ENCODE measurements around the gene NECTIN4. TPM values are rescaled to one million over a fixed set of nuclear protein-coding genes. Genes with fewer than 3 reads are reported as not detected.

Gene NECTIN4
- total and polyA plus RNA-seq, 2 of the 13 experiments (the other 11 are each of a cell fraction or from before 2014, with no cell fraction given): 5.9 to 12.4 TPM

DNA sequence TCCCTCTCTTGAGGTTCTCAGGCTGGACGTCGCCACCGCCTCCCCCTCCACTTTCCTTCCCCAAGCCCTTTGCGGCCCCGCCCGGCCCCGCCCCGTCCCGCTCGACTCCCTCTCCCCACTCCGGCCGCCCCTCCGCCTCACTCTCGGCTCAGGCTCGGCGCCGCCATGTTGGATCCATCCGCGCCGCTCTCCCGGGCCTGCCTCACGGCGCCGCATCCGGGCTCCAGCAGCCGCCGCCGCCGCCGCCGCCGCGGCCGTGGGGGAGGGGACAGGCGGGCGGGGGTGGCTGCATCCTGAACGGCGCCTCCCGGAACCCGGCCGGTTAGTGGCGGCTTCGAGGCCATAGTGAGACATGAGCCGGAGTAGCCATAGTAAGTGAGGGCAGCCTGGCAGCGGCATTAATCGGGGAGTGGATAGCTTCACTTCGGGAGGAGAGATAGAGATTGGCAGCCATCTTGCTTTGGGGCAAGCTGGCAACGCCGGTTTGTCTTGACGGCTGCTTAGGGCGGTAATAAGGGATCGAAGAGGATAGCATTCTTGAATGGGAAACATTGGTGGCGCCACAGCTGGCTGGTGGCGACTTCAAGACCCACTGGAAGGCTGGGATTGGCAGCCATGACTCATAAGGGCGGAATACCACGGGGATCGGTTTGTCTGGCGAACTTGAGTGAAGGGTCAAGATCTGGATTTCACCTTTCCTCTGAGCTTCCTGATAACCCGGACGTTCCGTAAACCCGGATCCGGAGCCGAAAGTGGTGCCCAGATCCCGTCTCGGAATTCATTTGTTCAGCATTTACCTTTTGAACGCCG, 43.3 kb upstream of the NECTIN4 start, which contains the start of gene DEDD (continued):
- TF ChIP-seq, protein P1, sequence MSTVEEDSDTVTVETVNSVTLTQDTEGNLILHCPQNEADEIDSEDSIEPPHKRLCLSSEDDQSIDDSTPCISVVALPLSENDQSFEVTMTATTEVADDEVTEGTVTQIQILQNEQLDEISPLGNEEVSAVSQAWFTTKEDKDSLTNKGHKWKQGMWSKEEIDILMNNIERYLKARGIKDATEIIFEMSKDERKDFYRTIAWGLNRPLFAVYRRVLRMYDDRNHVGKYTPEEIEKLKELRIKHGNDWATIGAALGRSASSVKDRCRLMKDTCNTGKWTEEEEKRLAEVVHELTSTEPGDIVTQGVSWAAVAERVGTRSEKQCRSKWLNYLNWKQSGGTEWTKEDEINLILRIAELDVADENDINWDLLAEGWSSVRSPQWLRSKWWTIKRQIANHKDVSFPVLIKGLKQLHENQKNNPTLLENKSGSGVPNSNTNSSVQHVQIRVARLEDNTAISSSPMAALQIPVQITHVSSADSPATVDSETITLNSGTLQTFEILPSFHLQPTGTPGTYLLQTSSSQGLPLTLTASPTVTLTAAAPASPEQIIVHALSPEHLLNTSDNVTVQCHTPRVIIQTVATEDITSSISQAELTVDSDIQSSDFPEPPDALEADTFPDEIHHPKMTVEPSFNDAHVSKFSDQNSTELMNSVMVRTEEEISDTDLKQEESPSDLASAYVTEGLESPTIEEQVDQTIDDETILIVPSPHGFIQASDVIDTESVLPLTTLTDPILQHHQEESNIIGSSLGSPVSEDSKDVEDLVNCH (CRISPR knock-in tag; IDR thresholded peaks at IDR 0.05): no peak
- TF ChIP-seq ZMYM4 (CRISPR knock-in tag; IDR thresholded peaks at IDR 0.05) (no peak), ZSCAN29 (CRISPR knock-in tag; conservative IDR thresholded peaks at IDR 0.05) (peak; percentile 88; the same call in 1 of the 2 replicates), HCFC1 (IDR thresholded peaks at IDR 0.05; ENCODE audit: low read depth, low read length) (peak; percentile 81), CBX1 (IDR thresholded peaks at IDR 0.05; ENCODE audit: low read depth) (no peak), MIER3 (CRISPR knock-in tag; IDR thresholded peaks at IDR 0.05; ENCODE audit: borderline replicate concordance) (peak; percentile 62; the same call in 1 of the 2 replicates), ZSCAN9 (CRISPR knock-in tag; IDR thresholded peaks at IDR 0.05; ENCODE audit: borderline replicate concordance) (no peak), ZNF530 (CRISPR knock-in tag; IDR thresholded peaks at IDR 0.05; ENCODE audit: low read depth) (no peak), BRD4 (CRISPR knock-in tag; IDR thresholded peaks at IDR 0.05) (0 out of 2 replicates have a peak, but pooled peaks have one; percentile 36), ZMAT3 (CRISPR knock-in tag; conservative IDR thresholded peaks at IDR 0.05) (no peak), EEA1 (CRISPR knock-in tag; IDR thresholded peaks at IDR 0.05; ENCODE audit: borderline replicate concordance) (no peak; the same call in 1 of the 2 replicates), RBAK (CRISPR knock-in tag; IDR thresholded peaks at IDR 0.05) (no peak), NRL (CRISPR knock-in tag; IDR thresholded peaks at IDR 0.05; ENCODE audit: borderline replicate concordance) (no peak), ZNF7 (CRISPR knock-in tag; IDR thresholded peaks at IDR 0.05) (no peak), ZNF460 (CRISPR knock-in tag; IDR thresholded peaks at IDR 0.05; ENCODE audit: borderline replicate concordance) (peak; percentile 12; the same call in 1 of the 2 replicates), SOX13 (IDR thresholded peaks at IDR 0.05) (no peak), SOX13 (CRISPR knock-in tag; conservative IDR thresholded peaks at IDR 0.05 in 1 of 2, IDR thresholded peaks at IDR 0.05 in 1 of 2) (peak in 1 of 2 experiments; percentile 15; a peak in 1 of 4 replicates)
- TF ChIP-seq, protein P2, sequence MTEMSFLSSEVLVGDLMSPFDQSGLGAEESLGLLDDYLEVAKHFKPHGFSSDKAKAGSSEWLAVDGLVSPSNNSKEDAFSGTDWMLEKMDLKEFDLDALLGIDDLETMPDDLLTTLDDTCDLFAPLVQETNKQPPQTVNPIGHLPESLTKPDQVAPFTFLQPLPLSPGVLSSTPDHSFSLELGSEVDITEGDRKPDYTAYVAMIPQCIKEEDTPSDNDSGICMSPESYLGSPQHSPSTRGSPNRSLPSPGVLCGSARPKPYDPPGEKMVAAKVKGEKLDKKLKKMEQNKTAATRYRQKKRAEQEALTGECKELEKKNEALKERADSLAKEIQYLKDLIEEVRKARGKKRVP (CRISPR knock-in tag; IDR thresholded peaks at IDR 0.05): no peak
- TF ChIP-seq, protein P3, sequence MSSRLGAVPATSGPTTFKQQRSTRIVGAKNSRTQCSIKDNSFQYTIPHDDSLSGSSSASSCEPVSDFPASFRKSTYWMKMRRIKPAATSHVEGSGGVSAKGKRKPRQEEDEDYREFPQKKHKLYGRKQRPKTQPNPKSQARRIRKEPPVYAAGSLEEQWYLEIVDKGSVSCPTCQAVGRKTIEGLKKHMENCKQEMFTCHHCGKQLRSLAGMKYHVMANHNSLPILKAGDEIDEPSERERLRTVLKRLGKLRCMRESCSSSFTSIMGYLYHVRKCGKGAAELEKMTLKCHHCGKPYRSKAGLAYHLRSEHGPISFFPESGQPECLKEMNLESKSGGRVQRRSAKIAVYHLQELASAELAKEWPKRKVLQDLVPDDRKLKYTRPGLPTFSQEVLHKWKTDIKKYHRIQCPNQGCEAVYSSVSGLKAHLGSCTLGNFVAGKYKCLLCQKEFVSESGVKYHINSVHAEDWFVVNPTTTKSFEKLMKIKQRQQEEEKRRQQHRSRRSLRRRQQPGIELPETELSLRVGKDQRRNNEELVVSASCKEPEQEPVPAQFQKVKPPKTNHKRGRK (CRISPR knock-in tag; IDR thresholded peaks at IDR 0.05): no peak
- TF ChIP-seq, protein P4, sequence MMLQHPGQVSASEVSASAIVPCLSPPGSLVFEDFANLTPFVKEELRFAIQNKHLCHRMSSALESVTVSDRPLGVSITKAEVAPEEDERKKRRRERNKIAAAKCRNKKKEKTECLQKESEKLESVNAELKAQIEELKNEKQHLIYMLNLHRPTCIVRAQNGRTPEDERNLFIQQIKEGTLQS (CRISPR knock-in tag; IDR thresholded peaks at IDR 0.05): peak; percentile 37; the same call in 1 of the 2 replicates
- TF ChIP-seq, protein P5, sequence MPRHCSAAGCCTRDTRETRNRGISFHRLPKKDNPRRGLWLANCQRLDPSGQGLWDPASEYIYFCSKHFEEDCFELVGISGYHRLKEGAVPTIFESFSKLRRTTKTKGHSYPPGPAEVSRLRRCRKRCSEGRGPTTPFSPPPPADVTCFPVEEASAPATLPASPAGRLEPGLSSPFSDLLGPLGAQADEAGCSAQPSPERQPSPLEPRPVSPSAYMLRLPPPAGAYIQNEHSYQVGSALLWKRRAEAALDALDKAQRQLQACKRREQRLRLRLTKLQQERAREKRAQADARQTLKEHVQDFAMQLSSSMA (CRISPR knock-in tag; IDR thresholded peaks at IDR 0.05): peak; percentile 43; the same call in 1 of the 2 replicates
- TF ChIP-seq, protein P6, sequence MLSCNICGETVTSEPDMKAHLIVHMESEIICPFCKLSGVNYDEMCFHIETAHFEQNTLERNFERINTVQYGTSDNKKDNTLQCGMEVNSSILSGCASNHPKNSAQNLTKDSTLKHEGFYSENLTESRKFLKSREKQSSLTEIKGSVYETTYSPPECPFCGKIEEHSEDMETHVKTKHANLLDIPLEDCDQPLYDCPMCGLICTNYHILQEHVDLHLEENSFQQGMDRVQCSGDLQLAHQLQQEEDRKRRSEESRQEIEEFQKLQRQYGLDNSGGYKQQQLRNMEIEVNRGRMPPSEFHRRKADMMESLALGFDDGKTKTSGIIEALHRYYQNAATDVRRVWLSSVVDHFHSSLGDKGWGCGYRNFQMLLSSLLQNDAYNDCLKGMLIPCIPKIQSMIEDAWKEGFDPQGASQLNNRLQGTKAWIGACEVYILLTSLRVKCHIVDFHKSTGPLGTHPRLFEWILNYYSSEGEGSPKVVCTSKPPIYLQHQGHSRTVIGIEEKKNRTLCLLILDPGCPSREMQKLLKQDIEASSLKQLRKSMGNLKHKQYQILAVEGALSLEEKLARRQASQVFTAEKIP (CRISPR knock-in tag; IDR thresholded peaks at IDR 0.05; ENCODE audit: borderline replicate concordance): no peak

Data from HepG2 (cell line).